ENCODE data around the gene MCM10.
A peak's percentile ranks its signal among the peaks of the same experiment; 100 is the strongest.

MCM10 gene

GRCh38 chr10:13167568-13167967 lies 6.2 kb downstream of the MCM10 start:
- DNase-seq, result no peak

GRCh38 chr10:13168781-13169180 lies 7.4 kb downstream of the MCM10 start:
- no peak for DNase-seq

- DNase-seq, result no peak
These were observed 12.3 kb downstream of the MCM10 start for GRCh38 chr10:13173616-13174015.

GRCh38 chr10:13180788-13181187 lies 19.4 kb downstream of the MCM10 start:
- no peak for DNase-seq

GRCh38 chr10:13182424-13182823 lies 21.1 kb downstream of the MCM10 start:
- no peak for DNase-seq

GRCh38 chr10:13183625-13184024 lies 22.3 kb downstream of the MCM10 start:
- DNase-seq, result no peak

- no peak for DNase-seq
These were observed 22.9 kb downstream of the MCM10 start for GRCh38 chr10:13184276-13184675.

GRCh38 chr10:13184730-13185514 lies 23.6 kb downstream of the MCM10 start:
- DNase-seq, result no peak

- no peak for DNase-seq
These were observed 25.8 kb downstream of the MCM10 start for GRCh38 chr10:13187135-13187534.

- DNase-seq, result no peak
These were observed 27.2 kb downstream of the MCM10 start for GRCh38 chr10:13188593-13188992.

GRCh38 chr10:13189961-13190360 lies 28.6 kb downstream of the MCM10 start:
- DNase-seq, result no peak

- DNase-seq, result no peak
These were observed 29.5 kb downstream of the MCM10 start for GRCh38 chr10:13190816-13191215.

- no peak for DNase-seq
These were observed 30.0 kb downstream of the MCM10 start for GRCh38 chr10:13191362-13191761.

- no peak for DNase-seq
These were observed 32.3 kb downstream of the MCM10 start for GRCh38 chr10:13193637-13194036.

GRCh38 chr10:13195016-13195415 lies 33.7 kb downstream of the MCM10 start:
- no peak for DNase-seq

- no peak for DNase-seq
These were observed 39.8 kb downstream of the MCM10 start for GRCh38 chr10:13201132-13201531.

GRCh38 chr10:13206091-13206490 lies 44.7 kb downstream of the MCM10 start:
- no peak for DNase-seq

- DNase-seq, result no peak
These were observed 45.4 kb downstream of the MCM10 start for GRCh38 chr10:13206546-13207443.

- DNase-seq, result no peak
These were observed 51.8 kb downstream of the MCM10 start for GRCh38 chr10:13213163-13213562.

GRCh38 chr10:13218878-13219277 lies 57.5 kb downstream of the MCM10 start:
- no peak for DNase-seq

GRCh38 chr10:13219685-13220670 lies 58.6 kb downstream of the MCM10 start:
- peak in 1 of 6 experiments; percentile 9 for DNase-seq

GRCh38 chr10:13221572-13221971 lies 60.2 kb downstream of the MCM10 start:
- no peak for DNase-seq

GRCh38 chr10:13222151-13222550 lies 60.8 kb downstream of the MCM10 start:
- no peak for DNase-seq

Measured in stimulated activated naive CD4-positive, alpha-beta T cell (primary cell).